NCI-H2171 treated with DMSO at 0.1 percent for 48 hours (cell line): Measurements from ENCODE around the gene LPCAT2.
"Not testable (repeated sequence)": the region's sequence is repeated elsewhere in the genome, so short reads cannot be mapped to it uniquely, and the experiment has no call there.

ENCODE experiments used
- DNase-seq: peaks from one replicate; lab custom pipeline; 2025; lab: John Stamatoyannopoulos, UW

The LPCAT2 gene

GRCh38 chr16:55605754-55606336 is 97.0 kb downstream of the LPCAT2 start:
- no peak for DNase-seq

- DNase-seq = no peak
Measured at GRCh38 chr16:55613613-55614335, 104.9 kb downstream of the LPCAT2 start.

- no peak for DNase-seq
Measured at GRCh38 chr16:55615071-55615470, 106.2 kb downstream of the LPCAT2 start.

GRCh38 chr16:55615670-55616069 is 106.8 kb downstream of the LPCAT2 start:
- DNase-seq = not testable (repeated sequence)

- no peak for DNase-seq
Measured at GRCh38 chr16:55621771-55622170, 112.9 kb downstream of the LPCAT2 start.

GRCh38 chr16:55622272-55622671 is 113.4 kb downstream of the LPCAT2 start:
- DNase-seq = no peak

- no peak for DNase-seq
Measured at GRCh38 chr16:55622930-55623561, 114.2 kb downstream of the LPCAT2 start.

GRCh38 chr16:55623640-55624039 is 114.8 kb downstream of the LPCAT2 start:
- no peak for DNase-seq

- no peak for DNase-seq
Measured at GRCh38 chr16:55624696-55625095, 115.8 kb downstream of the LPCAT2 start.

GRCh38 chr16:55625843-55626242 is 117.0 kb downstream of the LPCAT2 start:
- no peak for DNase-seq

- DNase-seq = no peak
Measured at GRCh38 chr16:55628306-55628968, 119.6 kb downstream of the LPCAT2 start.

GRCh38 chr16:55630774-55631173 is 121.9 kb downstream of the LPCAT2 start:
- DNase-seq = no peak

GRCh38 chr16:55632259-55632658 is 123.4 kb downstream of the LPCAT2 start:
- DNase-seq = no peak

GRCh38 chr16:55634193-55634592 is 125.3 kb downstream of the LPCAT2 start:
- DNase-seq = no peak
